Measurements from ENCODE around the gene NCOA7. TPM values are rescaled to one million over a fixed set of nuclear protein-coding genes. Genes with fewer than 3 reads are reported as not detected.

NCOA7 gene
- total RNA-seq, 1 donor from 2014 or later = 7.7 TPM

DNA sequence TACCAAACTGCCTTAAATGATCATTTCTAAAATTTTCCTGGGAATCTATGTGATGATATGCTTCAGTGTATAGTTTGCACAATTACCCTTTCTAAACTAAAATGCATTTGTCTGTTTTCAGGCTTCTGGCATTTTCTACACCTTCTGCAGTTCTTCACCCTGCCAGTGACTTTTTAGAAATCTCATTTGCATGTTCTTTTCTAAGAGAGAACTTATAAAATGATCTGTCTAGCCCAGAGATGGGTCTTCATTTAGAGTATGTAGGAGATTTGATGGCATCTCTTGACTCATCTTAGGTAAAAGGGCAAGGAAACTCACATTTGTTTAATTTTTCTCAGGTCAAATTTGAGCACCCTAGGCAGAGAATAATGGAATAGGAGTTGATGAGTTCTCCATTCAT is 17.8 kb downstream of the NCOA7 start:
- Mint-ChIP-seq H3K4me3 (no peak overlapping the region), H3K36me3 (no peaks in the 10 kb centered on the region), H3K9me3 (no peaks in the 10 kb centered on the region), H3K4me1 (peaks cover 7% of the 10 kb centered on the region), H3K27me3 (ENCODE audit: insufficient read depth, low read depth) (no peaks in the 10 kb centered on the region), H3K27ac (no peak overlapping the region)
- Histone ChIP-seq H3K9ac (no peak overlapping the region), H3K4me3 (no peak overlapping the region), H3K36me3 (no peaks in the 10 kb centered on the region), H3K4me2 (no peak overlapping the region), H3K27me3 (no peaks in the 10 kb centered on the region), H3K79me2 (ENCODE audit: low read depth) (no peaks in the 10 kb centered on the region), H2AFZ (replicated peaks) (no peak overlapping the region), H3K4me1 (no peaks in the 10 kb centered on the region), H3K27ac (no peak overlapping the region), H3F3A (ENCODE audit: low read depth) (no peaks in the 10 kb centered on the region), H4K20me1 (ENCODE audit: low read depth) (no peaks in the 10 kb centered on the region), H3K9me3 (ENCODE audit: low read depth) (no peaks in the 10 kb centered on the region)
- TF ChIP-seq EZH2phosphoT487 (IDR thresholded peaks at IDR 0.05) (no peak), EZH2 (IDR thresholded peaks at IDR 0.05) (no peak)
- TF ChIP-seq, protein P1, sequence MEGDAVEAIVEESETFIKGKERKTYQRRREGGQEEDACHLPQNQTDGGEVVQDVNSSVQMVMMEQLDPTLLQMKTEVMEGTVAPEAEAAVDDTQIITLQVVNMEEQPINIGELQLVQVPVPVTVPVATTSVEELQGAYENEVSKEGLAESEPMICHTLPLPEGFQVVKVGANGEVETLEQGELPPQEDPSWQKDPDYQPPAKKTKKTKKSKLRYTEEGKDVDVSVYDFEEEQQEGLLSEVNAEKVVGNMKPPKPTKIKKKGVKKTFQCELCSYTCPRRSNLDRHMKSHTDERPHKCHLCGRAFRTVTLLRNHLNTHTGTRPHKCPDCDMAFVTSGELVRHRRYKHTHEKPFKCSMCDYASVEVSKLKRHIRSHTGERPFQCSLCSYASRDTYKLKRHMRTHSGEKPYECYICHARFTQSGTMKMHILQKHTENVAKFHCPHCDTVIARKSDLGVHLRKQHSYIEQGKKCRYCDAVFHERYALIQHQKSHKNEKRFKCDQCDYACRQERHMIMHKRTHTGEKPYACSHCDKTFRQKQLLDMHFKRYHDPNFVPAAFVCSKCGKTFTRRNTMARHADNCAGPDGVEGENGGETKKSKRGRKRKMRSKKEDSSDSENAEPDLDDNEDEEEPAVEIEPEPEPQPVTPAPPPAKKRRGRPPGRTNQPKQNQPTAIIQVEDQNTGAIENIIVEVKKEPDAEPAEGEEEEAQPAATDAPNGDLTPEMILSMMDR (IDR thresholded peaks at IDR 0.05) = no peak
- DNase-seq (ENCODE audit: low spot score) = no peak

DNA sequence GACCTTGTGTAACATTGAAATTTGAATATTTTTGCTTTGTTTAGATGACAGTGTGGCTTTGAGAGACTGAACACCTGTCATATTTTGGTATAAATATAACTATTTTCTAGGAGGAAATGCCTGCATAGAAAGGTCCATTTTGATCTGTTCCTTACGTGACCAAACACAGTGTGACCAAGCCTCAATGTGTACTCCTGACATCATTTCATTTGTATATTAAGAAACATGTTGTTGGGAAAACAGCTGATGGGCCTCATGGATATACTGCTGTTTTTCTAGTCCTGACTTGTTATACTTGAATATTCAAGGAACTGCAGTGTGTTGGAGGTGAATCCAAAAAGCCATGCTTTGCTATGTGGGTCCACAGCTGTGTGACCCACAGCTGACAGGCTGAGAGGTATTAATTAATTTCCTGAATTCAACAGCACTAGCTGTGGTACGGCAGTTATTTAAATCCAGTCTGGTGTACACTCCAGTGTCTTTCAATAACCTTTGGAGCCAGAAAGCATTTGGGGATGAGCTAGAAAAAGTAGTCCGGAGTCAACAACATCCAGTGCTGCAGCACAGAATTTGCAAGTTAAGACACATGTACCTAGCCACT is 18.9 kb downstream of the NCOA7 start:
- no peak overlapping the region for H3K4me2 ChIP-seq
- no peak overlapping the region for H3K4me3 Mint-ChIP-seq
- no peaks in the 10 kb centered on the region for H3K36me3 ChIP-seq
- no peak overlapping the region for H2AFZ ChIP-seq (replicated peaks)
- peaks cover 7% of the 10 kb centered on the region for H3K4me1 Mint-ChIP-seq
- H3K27me3 ChIP-seq = no peaks in the 10 kb centered on the region
- no peak overlapping the region for H3K4me3 ChIP-seq
- H3K36me3 Mint-ChIP-seq = no peaks in the 10 kb centered on the region
- no peak overlapping the region for H3K27ac Mint-ChIP-seq
- no peaks in the 10 kb centered on the region for H3K4me1 ChIP-seq
- TF ChIP-seq, protein P1 (IDR thresholded peaks at IDR 0.05) = no peak
- TF ChIP-seq EZH2phosphoT487 (IDR thresholded peaks at IDR 0.05) = no peak
- no peak for TF ChIP-seq EZH2 (IDR thresholded peaks at IDR 0.05)
- H3K9me3 ChIP-seq (ENCODE audit: low read depth) = no peaks in the 10 kb centered on the region
- H3K27ac ChIP-seq = no peak overlapping the region
- no peaks in the 10 kb centered on the region for H3K79me2 ChIP-seq (ENCODE audit: low read depth)
- no peak overlapping the region for H3K9ac ChIP-seq
- no peaks in the 10 kb centered on the region for H3K27me3 Mint-ChIP-seq (ENCODE audit: insufficient read depth, low read depth)
- H3K9me3 Mint-ChIP-seq = no peaks in the 10 kb centered on the region
- H3F3A ChIP-seq (ENCODE audit: low read depth) = no peaks in the 10 kb centered on the region
- no peaks in the 10 kb centered on the region for H4K20me1 ChIP-seq (ENCODE audit: low read depth)
- no peak for DNase-seq (ENCODE audit: low spot score)

DNA sequence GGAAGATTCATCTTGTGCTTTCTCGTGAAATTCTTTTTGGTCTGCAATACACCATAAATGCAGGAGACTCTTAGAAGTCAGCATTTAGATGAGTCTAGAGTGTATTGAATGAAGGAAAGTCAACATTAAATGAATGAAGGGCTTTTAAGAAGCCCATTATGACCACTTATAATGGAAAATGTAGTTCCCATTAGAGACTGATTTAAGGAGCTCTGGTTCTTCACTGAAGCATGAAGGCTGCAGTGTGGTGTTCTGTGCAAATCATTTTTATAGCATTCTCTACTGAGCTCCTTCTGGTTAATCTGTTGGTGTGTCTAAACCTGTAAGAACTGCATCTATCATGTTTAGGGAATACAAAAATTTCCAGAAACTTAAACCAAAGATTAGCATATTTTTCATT is 19.7 kb downstream of the NCOA7 start:
- TF ChIP-seq EZH2 (IDR thresholded peaks at IDR 0.05) (no peak), EZH2phosphoT487 (IDR thresholded peaks at IDR 0.05) (no peak)
- TF ChIP-seq, protein P1 (IDR thresholded peaks at IDR 0.05) = no peak
- H3K79me2 ChIP-seq (ENCODE audit: low read depth) = no peaks in the 10 kb centered on the region
- H3K4me3 Mint-ChIP-seq = no peak overlapping the region
- H3K4me1 Mint-ChIP-seq = peaks cover 7% of the 10 kb centered on the region
- H3K4me1 ChIP-seq = no peaks in the 10 kb centered on the region
- H3K27ac Mint-ChIP-seq = no peak overlapping the region
- no peaks in the 10 kb centered on the region for H4K20me1 ChIP-seq (ENCODE audit: low read depth)
- H3K27me3 ChIP-seq = no peaks in the 10 kb centered on the region
- no peaks in the 10 kb centered on the region for H3K9me3 ChIP-seq (ENCODE audit: low read depth)
- no peaks in the 10 kb centered on the region for H3K27me3 Mint-ChIP-seq (ENCODE audit: insufficient read depth, low read depth)
- no peak overlapping the region for H3K9ac ChIP-seq
- H3K9me3 Mint-ChIP-seq = no peaks in the 10 kb centered on the region
- no peaks in the 10 kb centered on the region for H3F3A ChIP-seq (ENCODE audit: low read depth)
- no peaks in the 10 kb centered on the region for H3K36me3 ChIP-seq
- no peak overlapping the region for H2AFZ ChIP-seq (replicated peaks)
- no peak for DNase-seq (ENCODE audit: low spot score)
- H3K4me3 ChIP-seq = no peak overlapping the region
- no peaks in the 10 kb centered on the region for H3K36me3 Mint-ChIP-seq
- H3K27ac ChIP-seq = no peak overlapping the region
- H3K4me2 ChIP-seq = no peak overlapping the region
